ENCODE results near the gene UBE2V1.
"Not testable (repeated sequence)": the region's sequence is repeated elsewhere in the genome, so short reads cannot be mapped to it uniquely, and the experiment has no call there.

UBE2V1 gene

DNA sequence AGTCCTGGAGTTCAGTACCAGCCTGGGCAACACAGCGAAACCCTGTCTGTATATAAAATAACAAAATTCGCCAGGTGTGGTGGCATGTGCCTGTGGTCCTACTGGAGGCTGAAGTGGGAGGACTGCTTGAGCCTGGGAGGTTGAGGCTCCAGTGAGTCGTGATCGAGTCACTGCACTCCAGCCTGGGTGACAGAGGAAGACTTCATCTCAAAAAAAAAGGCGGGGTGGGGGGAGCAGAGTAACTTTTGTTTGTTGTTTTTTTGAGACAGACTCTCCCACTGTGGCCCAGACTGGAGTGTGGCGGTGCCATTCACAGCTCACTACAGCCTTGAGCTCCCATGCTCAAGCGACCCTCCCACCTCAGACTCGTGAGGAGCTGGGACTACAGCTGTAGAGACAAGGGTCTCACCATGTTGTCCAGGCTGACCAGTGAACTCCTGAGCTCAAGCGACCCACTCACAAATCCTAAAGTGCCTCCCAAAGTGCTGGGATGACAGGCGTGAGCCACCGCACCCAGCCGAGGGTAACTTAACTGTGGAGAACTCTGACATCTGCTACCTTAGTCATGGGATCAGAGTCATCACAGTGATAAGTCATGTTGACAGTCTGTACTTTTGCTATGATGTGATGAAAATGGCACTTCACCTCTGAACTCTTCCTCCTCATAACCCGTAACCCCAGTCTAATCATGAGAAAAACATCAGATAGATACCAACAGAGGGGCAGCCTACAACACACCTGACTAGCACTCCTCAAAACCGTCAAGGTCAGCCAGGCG, 24.1 kb upstream of the UBE2V1 start:
- no peak for DNase-seq

DNA sequence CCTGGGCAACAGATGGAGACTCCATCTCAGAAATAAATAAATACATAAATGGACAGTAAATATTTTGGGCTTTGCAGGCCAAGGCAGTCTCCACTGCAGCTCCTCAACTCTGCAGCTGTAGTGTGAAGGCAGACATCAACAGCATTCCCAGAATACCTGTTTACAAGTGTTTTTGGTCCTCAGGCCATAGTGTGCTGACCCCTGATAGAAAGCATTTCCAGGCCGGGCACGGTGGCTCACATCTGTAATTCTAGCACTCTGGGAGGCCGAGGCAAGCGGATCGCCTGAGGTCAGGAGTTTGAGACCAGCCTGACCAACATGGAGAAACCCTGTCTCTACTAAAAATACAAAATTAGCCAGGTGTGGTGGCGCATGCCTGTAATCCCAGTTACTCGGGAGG, 22.2 kb upstream of the UBE2V1 start:
- not testable (repeated sequence) for DNase-seq

- DNase-seq = no peak
These were observed 20.7 kb upstream of the UBE2V1 start for GRCh38 chr20:50133474-50134217.

DNA sequence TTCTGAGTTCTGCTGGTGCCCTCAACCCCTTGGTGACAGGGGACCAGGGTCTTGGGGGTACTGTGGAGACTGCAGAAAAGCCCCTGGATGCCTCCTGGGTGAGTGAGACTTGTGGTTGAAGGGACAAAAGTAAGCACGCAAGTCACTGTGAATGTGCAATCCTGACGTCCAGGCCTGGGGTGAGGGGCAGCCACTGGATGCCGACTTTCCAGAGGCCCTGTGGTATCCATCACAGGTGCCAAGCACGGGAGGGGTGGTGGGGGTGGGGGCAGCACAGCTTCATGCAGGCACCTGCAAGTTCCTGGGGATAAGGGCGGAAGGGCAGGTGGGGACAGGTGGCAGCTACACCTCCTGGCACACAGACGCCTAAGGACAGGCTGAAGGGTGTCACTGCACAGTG, 20.1 kb upstream of the UBE2V1 start:
- DNase-seq = no peak

GRCh38 chr20:50130995-50131394, 18.0 kb upstream of the UBE2V1 start:
- DNase-seq = no peak

DNA sequence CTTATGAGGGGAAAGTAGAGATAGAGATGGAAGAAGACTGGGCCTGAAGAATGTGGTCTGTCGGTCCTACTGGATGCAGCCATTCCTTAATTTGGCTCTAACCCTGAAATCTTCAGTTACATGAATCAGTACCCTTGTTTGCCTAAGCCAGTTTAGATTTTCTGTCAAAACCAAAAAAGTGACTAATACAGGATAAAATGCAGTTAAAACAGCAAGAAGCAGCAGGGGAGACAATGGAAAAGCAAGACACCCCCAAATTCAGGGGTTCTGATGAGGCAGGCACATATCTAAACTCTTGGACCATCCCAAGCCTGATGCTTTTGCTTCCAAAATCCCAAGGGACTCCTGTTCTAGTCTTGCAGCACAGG, 17.4 kb upstream of the UBE2V1 start:
- DNase-seq = no peak

DNA sequence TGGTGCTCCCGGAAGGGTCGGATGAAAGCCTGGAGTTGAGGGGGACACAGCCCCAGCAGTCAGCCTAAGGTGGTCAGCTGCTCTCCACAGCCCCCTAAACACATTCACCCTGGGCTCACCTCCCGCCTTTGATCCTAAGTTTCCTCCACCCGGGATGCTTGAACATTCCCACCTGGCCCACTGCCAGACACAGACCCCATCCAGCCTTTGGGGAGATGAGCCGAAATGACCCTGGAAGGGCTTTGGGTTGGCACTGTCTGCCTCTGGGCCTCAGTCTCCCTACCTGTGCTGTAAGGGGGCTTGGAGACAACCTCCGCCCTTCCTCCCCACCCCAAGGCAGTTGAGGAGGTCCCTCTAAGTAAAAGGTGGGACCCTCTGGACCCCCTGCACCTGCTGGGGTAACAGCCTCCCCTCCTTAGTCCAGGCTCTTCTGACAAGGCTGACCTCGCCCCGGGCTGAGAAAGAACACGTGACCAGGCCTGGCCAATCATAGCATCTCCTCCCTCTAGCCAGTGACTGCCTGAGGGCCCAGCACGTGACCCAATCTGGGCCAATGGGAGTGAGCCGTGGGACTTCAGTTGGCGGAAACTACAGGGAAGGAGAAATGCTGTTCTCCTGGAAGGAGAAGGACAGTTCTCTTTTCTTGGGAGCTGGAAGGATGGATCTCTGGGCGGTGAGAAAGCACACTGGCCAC, 16.9 kb upstream of the UBE2V1 start:
- no peak for DNase-seq

- DNase-seq = no peak
These were observed 15.6 kb upstream of the UBE2V1 start for GRCh38 chr20:50128520-50128905.

- no peak for DNase-seq
These were observed 14.9 kb upstream of the UBE2V1 start for GRCh38 chr20:50127587-50128519.

GRCh38 chr20:50126662-50127061, 13.7 kb upstream of the UBE2V1 start:
- DNase-seq = no peak

- DNase-seq = no peak
These were observed 12.3 kb upstream of the UBE2V1 start for GRCh38 chr20:50125279-50125678.

- DNase-seq = no peak
These were observed 11.5 kb upstream of the UBE2V1 start for GRCh38 chr20:50124496-50124895.

DNA sequence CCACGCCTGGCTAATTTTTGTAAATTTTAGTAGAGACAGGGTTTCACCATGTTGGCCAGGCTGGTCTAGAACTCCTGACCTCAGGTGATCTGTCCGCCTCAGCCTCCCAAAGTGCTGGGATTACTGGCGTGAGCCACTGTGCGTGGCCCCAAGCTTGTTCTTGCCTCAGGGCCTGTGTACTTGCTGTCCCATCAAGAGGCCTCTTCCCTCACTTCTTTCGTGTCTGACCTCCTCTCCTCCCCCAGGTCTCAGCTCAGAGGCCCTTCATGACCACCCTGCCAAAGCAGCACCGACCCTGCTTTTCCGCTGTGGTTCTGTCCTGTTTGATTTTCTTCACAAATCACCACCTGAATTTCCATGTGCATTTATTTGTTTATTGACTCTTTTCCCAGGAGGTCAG, 10.5 kb upstream of the UBE2V1 start:
- DNase-seq = no peak

- no peak for DNase-seq
These were observed 9.8 kb upstream of the UBE2V1 start for GRCh38 chr20:50122763-50123162.

DNA sequence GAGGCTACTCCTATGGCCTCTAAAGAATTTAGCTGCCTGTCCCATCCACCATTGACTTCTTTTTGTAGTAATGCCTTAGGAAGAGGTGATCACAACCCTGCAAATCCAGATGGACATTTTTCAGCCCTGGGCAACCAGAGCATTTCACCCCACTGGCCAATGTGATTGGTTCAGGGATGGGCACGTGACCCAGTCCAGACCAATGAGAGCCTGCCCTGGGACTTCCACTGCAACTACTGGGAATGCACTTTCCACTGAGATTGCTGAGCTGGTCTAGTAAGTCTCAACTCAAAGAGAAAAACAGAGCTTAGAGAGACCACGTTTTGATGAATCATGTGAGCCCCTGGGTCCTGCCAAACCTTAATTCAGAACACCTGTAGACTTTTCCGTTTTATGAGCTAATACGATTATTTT, 8.9 kb upstream of the UBE2V1 start:
- no peak for DNase-seq

DNA sequence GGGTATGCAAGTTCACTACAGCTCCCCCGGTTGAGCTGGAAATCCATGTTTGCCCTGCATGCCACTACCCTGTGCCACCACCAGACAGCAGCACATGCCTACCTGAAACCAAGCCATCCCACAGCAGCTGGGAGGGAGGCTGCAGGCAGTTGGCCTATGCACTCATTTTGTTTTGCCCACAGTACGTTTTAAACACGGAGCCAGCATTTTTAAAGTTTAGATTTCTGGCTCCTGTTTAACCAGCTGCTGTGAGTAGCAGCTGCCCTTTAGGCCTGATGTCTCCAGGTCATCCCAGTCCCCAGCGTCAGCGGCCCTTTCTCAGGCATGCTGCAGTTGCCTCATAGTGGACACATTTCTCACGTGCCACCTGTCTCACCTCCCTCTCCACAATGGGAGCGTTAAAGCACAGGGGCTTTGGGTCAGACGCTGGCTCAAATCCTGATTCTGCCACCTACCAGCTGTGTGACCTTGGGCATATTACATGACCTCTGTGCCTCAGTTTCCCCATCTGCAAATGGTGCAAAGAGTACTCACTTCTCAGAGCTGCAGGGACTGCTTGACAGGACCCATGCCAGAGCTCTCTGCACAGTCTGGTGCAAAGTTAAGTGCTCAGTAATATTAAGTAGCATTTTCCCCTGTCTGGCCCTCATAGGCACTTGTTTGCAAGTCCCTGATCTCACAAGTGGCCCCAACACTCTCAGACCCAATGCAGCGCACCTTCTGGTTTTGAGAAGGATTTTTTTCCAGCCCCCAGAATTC, 8.2 kb upstream of the UBE2V1 start:
- peak; percentile 94 for DNase-seq

DNA sequence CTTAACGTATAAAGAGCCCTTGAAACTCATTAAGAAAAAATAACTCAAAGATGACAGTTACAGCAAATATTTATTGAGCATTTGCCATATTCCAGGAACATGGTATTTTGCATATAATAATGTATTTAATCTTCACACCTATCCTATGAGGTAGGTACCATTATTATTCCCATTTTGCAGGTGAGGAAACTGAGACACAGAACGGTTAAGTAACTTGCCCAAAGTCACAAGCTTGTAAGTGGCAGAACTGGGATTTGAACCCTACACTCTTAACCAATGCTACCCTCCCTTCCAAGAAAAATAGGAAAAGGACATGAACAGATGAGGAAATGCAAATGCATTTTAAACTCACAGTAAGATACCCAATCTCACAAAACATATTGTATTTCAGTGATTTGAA, 5.3 kb upstream of the UBE2V1 start:
- no peak for DNase-seq

- DNase-seq = no peak
These were observed 3.5 kb upstream of the UBE2V1 start for GRCh38 chr20:50116368-50116999.

DNA sequence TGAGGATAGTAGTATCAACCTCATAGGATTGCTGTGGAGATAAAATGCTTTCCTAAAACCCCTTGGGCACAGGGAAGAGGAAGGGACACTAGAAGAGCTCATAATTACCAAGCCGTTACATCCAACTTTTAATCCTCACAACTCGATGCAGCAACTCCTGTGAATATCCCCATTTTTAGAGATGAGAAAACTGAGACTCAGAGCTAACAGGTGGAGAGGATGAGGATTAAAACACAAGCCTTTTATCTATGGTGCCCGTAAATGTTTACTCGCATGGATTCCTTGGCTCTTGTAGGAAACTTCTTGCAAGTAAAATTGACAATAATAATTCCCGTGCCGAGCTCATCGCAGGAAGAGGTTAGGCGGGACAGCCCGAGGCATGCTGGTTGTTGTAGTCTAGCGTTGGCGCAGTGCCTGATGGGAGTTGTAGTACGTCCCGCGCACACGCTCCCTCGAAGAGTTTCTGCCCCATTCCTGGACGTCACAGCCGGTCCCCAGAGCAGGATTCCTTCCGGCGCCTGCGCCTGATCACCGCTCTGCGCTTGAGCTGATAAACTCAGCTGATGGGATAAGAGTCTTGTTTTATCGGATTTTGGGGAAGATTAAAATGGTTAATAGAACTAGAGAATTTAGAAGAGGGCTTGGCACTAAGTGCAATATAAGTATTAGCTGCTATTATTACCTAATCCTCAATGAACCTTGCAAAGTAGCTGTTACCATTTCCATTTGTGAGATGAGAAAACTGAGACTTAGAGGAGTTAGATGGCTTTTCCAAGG, 2.8 kb upstream of the UBE2V1 start:
- DNase-seq = peak; percentile 94

DNA sequence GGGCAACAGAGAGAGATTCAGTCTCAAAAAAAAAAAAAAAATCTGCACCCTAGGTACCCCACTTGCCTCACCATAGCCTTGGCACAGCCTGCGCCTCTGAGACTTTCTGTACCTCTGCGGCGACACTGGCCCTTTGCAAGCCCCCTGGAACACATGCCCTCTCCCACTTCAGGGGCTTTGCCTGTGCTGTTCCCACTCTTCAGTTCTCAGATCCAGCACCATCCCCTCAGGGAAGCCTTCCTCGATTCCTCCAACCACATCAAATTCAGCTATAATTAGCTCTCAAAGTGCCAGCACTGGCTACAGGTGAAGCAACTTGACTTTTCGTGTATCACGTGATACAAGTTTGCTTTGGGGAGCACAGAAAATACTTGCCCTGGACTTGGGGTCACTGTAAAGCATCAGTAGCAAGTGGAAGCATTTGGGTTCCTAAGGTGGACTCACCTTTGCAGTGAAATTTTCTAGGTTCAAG, 2.1 kb upstream of the UBE2V1 start:
- no peak for DNase-seq
